Tibial artery (tissue), 4 donors: ENCODE results near the gene FLRT1.

ENCODE experiments used
- DNase-seq, 2 donors: peaks; one replicate each; pipeline ENCODE4 v3.0.0-alpha.2; 2019
- H3K27ac ChIP-seq, 2 donors: fragments of 200-600 bp; sonication (generic) in 1 of 2; 1 replicate in 1 of 2; 2 replicates in 1 of 2; pipeline ENCODE4 v1.5.1; 2018 to 2019; ENCODE audit warnings: mild to moderate bottlenecking in 1 of 2
- H3K27me3 ChIP-seq, 2 donors: fragments of 200-600 bp; sonication (generic) in 1 of 2; one replicate each; pipeline versions ENCODE4 v1.5.1 to v1.6.0; 2016 to 2019
- H3K36me3 ChIP-seq, 3 donors: fragments of 200-600 bp; sonication (generic) in 2 of 3; one replicate each; pipeline ENCODE4 v1.5.1; 2016 to 2019; ENCODE audit warnings: mild to moderate bottlenecking in 2 of 3
- H3K4me1 ChIP-seq, 4 donors: fragments of 200-600 bp; sonication (generic) in 2 of 4; 1 replicate in 3 of 4; 2 replicates in 1 of 4; pipeline ENCODE4 v1.5.1; 2016 to 2019
- H3K4me3 ChIP-seq, 2 donors: fragments of 200-600 bp; sonication (generic) in 1 of 2; 1 replicate in 1 of 2; 2 replicates in 1 of 2; pipeline ENCODE4 v1.5.1; 2018 to 2019; ENCODE audit warnings: mild to moderate bottlenecking in 2 of 2
- H3K9me3 ChIP-seq, 3 donors: fragments of 200-600 bp; sonication (generic) in 1 of 3; one replicate each; pipeline ENCODE4 v1.5.1; 2016 to 2019
- CTCF ChIP-seq, 2 experiments: fragments of 200-600 bp in 1 of 2; fragments of 450-650 bp in 1 of 2; IDR thresholded peaks; one replicate each; pipeline ENCODE4 v1.5.1; 2017 to 2019; ENCODE audit warnings: antibody characterized with exemption in 2 of 2, mild to moderate bottlenecking in 1 of 2, moderate library complexity in 1 of 2
- intact Hi-C: fragments of 100-400 bp; cut with DNase I; formaldehyde crosslinking; loops from one replicate; pipeline ENCODE4 v1.15.0; 2023; ENCODE audit warnings: low total_unique reads

Gene FLRT1

GRCh38 chr11:64078284-64078683 is 42.6 kb downstream of the FLRT1 start:
- no peak for TF ChIP-seq CTCF (IDR thresholded peaks at IDR 0.05)
- Histone ChIP-seq H3K36me3 (no peaks in the 10 kb centered on the region), H3K4me1 (no peaks in the 10 kb centered on the region), H3K27me3 (no peaks in the 10 kb centered on the region), H3K27ac (no peak overlapping the region), H3K4me3 (no peak overlapping the region), H3K9me3 (no peaks in the 10 kb centered on the region)
- no peak for DNase-seq
- intact Hi-C loops = no loop called here

GRCh38 chr11:64078905-64079304 is 43.2 kb downstream of the FLRT1 start:
- Histone ChIP-seq H3K36me3 (no peaks in the 10 kb centered on the region), H3K27ac (no peak overlapping the region), H3K9me3 (no peaks in the 10 kb centered on the region), H3K4me3 (no peak overlapping the region), H3K27me3 (no peaks in the 10 kb centered on the region), H3K4me1 (no peaks in the 10 kb centered on the region)
- no peak for TF ChIP-seq CTCF (IDR thresholded peaks at IDR 0.05)
- intact Hi-C loops = no loop called here
- DNase-seq = no peak

GRCh38 chr11:64080390-64080789 is 44.7 kb downstream of the FLRT1 start:
- intact Hi-C loops = no loop called here
- DNase-seq = no peak
- H3K36me3 ChIP-seq = no peaks in the 10 kb centered on the region
- H3K27me3 ChIP-seq = no peaks in the 10 kb centered on the region
- H3K4me3 ChIP-seq = no peak overlapping the region
- no peaks in the 10 kb centered on the region for H3K4me1 ChIP-seq
- TF ChIP-seq CTCF (IDR thresholded peaks at IDR 0.05) = no peak
- no peaks in the 10 kb centered on the region for H3K9me3 ChIP-seq
- no peak overlapping the region for H3K27ac ChIP-seq

GRCh38 chr11:64081745-64082442 is 46.2 kb downstream of the FLRT1 start:
- Histone ChIP-seq H3K27ac (no peak overlapping the region), H3K4me3 (no peak overlapping the region), H3K27me3 (no peaks in the 10 kb centered on the region), H3K9me3 (no peaks in the 10 kb centered on the region), H3K4me1 (peaks cover 0 to 9% (median 0%) of the 10 kb centered on the region in 4 donors), H3K36me3 (no peaks in the 10 kb centered on the region)
- intact Hi-C loops = no loop called here
- no peak for DNase-seq
- TF ChIP-seq CTCF (IDR thresholded peaks at IDR 0.05) = no peak

GRCh38 chr11:64083398-64084080 is 47.8 kb downstream of the FLRT1 start:
- no peak for TF ChIP-seq CTCF (IDR thresholded peaks at IDR 0.05)
- H3K27me3 ChIP-seq = no peaks in the 10 kb centered on the region
- intact Hi-C loops = no loop called here
- H3K36me3 ChIP-seq = no peaks in the 10 kb centered on the region
- no peak for DNase-seq
- no peaks in the 10 kb centered on the region for H3K9me3 ChIP-seq
- no peak overlapping the region for H3K27ac ChIP-seq
- no peak overlapping the region for H3K4me3 ChIP-seq
- peaks cover 0 to 9% (median 0%) of the 10 kb centered on the region in 4 donors for H3K4me1 ChIP-seq
